GM12873 (cell line): ENCODE measurements around the gene FKBP11.

ENCODE experiments used
- TF ChIP-seq, protein P1 (sequence below): IDR thresholded peaks from 2 replicates; pipeline ENCODE4 v1.5.1; 2012; ENCODE audit warnings: low read depth, mild to moderate bottlenecking, moderate library complexity, low read length, control low read depth; ENCODE audit not compliant: insufficient read depth; ENCODE audit errors: missing control alignments

The FKBP11 gene

DNA sequence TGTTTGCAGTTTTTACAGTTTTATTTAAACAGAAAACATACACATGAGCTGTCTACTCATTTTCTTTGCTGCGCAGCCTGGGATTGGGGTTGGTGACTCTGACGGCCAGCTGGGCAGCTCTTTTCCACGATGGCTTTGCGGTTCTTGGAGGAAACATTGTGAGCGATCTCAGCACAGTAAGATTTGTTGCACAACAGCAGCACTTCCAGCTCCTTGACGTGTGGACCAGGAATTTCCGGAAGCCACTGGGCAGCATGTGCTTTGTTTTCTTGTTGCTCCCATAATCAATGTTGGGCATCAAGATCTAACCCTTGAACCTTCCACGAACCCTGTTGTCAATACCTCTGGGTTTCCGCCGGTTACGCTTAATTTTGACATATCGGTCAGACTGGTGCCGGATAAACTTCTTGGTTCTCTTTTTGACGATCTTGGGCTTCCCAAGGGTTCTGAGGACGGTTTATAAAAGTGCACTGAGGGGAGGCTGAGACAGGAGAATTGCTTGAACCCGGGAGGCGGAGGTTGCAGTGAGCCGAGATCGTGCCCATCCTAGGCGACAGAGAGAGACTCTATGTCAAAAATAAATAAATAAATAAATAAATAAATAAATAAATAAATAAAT is 21.8 kb downstream of the FKBP11 start:
- TF ChIP-seq, protein P1, sequence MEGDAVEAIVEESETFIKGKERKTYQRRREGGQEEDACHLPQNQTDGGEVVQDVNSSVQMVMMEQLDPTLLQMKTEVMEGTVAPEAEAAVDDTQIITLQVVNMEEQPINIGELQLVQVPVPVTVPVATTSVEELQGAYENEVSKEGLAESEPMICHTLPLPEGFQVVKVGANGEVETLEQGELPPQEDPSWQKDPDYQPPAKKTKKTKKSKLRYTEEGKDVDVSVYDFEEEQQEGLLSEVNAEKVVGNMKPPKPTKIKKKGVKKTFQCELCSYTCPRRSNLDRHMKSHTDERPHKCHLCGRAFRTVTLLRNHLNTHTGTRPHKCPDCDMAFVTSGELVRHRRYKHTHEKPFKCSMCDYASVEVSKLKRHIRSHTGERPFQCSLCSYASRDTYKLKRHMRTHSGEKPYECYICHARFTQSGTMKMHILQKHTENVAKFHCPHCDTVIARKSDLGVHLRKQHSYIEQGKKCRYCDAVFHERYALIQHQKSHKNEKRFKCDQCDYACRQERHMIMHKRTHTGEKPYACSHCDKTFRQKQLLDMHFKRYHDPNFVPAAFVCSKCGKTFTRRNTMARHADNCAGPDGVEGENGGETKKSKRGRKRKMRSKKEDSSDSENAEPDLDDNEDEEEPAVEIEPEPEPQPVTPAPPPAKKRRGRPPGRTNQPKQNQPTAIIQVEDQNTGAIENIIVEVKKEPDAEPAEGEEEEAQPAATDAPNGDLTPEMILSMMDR: no peak

DNA sequence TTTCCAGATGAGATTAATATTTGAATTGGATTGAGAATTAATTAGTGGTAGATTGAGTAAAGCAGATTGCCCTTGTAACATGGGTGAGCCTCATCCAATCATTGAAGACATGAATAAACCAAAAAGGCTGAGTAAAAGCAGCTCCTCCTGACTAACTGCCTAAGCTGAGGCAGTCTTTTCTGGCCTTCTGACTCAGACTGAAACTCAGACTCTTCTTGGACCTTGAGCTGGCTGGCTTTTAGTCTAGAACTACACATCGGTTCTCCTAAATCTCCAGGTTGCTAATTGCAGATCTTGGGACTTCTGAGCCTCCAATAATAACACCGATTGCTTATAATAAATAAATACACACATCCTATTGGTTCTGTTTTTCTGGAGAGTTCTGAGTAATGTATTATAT is 24.0 kb downstream of the FKBP11 start:
- TF ChIP-seq, protein P1: no peak

DNA sequence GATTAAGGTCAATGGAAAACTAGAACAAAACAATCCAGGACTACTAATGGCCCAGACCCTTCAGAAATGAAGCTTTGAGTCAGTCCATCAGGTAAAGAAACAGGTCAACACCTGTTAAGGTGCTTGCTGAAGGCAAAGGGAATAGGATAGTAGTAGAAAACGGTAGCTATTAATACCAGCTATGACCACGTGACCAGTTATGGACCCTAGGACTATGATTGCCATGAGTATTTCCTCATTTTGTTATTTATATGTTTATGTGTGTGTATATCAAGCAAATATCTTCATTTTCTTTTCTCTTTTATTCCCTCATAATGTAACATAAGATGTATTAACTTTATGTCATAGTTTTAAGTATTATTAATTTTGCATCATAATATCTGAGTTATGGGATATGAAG is 25.6 kb downstream of the FKBP11 start:
- TF ChIP-seq, protein P1: no peak

DNA sequence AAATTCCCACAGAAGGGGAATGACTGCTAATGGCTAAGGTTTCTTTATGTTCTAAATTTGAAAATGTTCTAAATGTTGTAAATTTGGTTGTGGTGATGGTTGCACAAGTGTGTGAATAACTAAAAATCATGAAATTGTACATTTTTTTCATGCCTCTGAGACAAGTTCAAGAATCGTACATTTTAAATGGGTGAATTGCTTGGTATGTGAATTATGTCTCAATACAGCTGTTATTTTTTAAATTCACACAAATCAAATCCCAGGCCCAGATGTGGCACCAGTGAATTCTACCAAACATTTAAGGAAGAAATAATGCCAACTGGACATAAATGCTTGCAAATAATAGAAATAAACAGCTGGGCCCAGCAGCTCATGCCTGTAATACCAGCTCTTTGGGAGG is 31.0 kb downstream of the FKBP11 start:
- TF ChIP-seq, protein P1: no peak

DNA sequence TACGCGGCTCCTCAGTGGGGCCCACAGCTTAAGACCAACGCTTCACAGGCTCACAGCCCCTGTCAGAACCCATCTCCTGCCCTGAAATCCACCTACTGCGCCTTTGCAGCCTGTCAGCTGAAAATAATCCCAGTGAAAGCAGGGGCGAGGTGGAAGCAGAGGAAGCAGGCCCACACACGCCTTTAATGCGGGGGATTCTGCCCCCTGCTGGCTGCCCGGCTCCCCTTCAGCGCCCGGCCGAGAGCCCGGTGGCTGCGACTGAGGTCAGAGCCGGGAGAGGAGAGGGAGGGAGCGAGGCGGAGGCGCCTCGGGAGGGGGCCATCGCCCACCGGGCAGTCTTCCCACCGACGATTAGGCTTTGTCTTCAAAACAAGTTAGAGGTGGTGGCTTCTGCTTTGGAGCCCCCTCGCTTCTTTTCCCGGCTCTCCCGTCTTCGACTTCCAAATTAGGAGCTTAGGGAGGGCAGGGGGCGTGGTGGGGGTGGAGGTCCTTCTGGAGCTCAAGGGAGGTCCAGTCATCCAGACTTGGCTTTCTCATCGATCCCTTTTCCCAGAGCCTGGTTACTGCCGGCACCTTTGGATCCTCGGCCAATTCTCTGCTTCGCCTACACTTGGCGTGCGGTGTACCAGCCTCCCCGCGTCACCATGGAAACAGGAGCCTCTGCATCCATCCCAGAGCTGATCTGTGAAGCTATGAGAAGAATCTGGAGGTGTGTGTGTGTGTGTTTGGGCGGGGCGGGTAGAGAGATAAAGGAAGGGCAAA is 34.5 kb downstream of the FKBP11 start:
- TF ChIP-seq, protein P1: peak; percentile 93

DNA sequence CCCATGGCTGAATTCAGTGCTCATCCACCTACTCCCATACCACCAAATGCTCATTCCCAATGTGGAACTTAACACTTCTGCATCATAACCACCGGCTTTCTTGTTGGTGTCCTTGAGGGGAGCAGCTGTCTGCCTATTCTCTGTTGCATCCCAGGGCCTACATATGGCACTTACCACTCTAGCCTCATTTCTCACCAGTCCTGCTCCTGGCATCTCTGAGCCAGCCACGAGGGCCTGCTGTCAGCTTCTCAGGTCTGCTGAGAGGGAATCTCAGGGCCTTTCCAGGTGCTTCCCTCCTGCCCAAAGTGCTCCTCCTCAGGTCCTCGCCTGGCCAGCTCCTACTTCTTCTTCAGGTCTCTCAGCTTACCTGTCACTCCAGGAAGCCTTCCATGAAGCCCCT is 35.6 kb downstream of the FKBP11 start:
- TF ChIP-seq, protein P1: no peak

DNA sequence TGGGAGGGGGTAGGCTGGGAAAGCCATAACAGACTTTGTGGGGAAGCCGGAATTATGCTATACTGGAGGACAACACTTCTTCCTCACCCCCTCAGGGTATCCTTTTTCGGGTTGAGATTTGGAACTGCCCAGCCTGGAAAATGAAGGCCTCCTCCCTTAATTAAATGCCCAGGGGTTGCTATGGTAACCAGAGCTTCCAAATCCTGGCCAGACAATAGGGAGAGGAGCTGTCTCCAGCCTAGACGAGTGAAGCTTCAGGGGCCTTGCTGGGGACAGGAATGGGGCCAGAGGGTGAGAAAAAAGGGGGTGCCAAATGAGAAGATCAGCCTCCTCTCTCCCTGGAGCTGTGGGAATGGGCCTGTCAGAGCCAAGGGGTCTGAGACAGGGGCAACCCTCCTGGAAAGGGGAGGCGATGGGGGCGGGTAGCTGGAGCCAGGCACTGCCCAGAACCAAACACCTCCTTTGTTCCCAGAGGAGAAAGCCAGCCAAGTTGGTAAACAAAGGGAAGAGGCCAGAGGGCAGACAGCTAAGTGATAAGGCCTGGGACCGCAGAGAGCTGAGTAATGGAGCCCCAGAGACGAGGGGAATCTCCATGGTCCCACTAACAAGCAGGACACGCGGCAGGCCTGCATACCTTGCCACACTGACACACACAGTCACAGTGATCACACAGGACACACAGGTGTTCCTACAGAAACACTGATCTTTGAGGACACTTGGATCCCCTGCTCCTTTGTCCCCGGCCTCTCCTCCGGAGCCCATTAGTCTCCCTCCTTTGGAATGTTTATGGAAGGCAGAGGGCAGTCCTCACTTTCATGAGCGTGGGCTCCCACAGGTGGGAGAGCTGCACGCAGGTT is 41.8 kb downstream of the FKBP11 start:
- TF ChIP-seq, protein P1: no peak
